Measurements from ENCODE around the gene ZSWIM6.

- TF ChIP-seq, protein P1, sequence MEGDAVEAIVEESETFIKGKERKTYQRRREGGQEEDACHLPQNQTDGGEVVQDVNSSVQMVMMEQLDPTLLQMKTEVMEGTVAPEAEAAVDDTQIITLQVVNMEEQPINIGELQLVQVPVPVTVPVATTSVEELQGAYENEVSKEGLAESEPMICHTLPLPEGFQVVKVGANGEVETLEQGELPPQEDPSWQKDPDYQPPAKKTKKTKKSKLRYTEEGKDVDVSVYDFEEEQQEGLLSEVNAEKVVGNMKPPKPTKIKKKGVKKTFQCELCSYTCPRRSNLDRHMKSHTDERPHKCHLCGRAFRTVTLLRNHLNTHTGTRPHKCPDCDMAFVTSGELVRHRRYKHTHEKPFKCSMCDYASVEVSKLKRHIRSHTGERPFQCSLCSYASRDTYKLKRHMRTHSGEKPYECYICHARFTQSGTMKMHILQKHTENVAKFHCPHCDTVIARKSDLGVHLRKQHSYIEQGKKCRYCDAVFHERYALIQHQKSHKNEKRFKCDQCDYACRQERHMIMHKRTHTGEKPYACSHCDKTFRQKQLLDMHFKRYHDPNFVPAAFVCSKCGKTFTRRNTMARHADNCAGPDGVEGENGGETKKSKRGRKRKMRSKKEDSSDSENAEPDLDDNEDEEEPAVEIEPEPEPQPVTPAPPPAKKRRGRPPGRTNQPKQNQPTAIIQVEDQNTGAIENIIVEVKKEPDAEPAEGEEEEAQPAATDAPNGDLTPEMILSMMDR (IDR thresholded peaks at IDR 0.05; ENCODE audit: poor library complexity), result no peak
- no peak for TF ChIP-seq EZH2 (IDR thresholded peaks at IDR 0.05; ENCODE audit: borderline replicate concordance)
- TF ChIP-seq EZH2phosphoT487 (IDR thresholded peaks at IDR 0.05; ENCODE audit: low read depth, severe bottlenecking, unreplicated experiment), result no peak
Observed at GRCh38 chr5:61507232-61507631, 175.2 kb downstream of the ZSWIM6 start.
